22Rv1 (cell line): ENCODE results near the gene EFCAB5.

ENCODE experiments used
- ZFX ChIP-seq: fragments of 450-650 bp; IDR thresholded peaks from 2 replicates; pipeline ENCODE4 v1.6.1; 2017; ENCODE audit warnings: antibody characterized with exemption, borderline replicate concordance
- TF ChIP-seq, protein P1 (sequence below): fragments of 450-650 bp; IDR thresholded peaks from 2 replicates; pipeline ENCODE4 v1.5.1; 2017; ENCODE audit warnings: mild to moderate bottlenecking

GRCh38 chr17:29906969-29907368 is 34.5 kb upstream of the EFCAB5 start:
- TF ChIP-seq, protein P1, sequence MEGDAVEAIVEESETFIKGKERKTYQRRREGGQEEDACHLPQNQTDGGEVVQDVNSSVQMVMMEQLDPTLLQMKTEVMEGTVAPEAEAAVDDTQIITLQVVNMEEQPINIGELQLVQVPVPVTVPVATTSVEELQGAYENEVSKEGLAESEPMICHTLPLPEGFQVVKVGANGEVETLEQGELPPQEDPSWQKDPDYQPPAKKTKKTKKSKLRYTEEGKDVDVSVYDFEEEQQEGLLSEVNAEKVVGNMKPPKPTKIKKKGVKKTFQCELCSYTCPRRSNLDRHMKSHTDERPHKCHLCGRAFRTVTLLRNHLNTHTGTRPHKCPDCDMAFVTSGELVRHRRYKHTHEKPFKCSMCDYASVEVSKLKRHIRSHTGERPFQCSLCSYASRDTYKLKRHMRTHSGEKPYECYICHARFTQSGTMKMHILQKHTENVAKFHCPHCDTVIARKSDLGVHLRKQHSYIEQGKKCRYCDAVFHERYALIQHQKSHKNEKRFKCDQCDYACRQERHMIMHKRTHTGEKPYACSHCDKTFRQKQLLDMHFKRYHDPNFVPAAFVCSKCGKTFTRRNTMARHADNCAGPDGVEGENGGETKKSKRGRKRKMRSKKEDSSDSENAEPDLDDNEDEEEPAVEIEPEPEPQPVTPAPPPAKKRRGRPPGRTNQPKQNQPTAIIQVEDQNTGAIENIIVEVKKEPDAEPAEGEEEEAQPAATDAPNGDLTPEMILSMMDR = no peak
- TF ChIP-seq ZFX = no peak
